GM23338 (cell line): Measurements from ENCODE around the gene STK24. TPM values are rescaled to one million over a fixed set of nuclear protein-coding genes. Genes with fewer than 3 reads are reported as not detected.
A peak's percentile ranks its signal among the peaks of the same experiment; 100 is the strongest.

ENCODE experiments used
- ATAC-seq: fragments of 200-7000 bp; cut with Tn5 transposase; 3 replicates; pipeline ENCODE4 v1.9.1; 2020
- DNase-seq: peaks from one replicate; pipeline ENCODE4 v3.0.0-alpha.2; 2015; ENCODE audit warnings: low spot score
- H2AFZ ChIP-seq: fragments of 200-600 bp; sonication (generic); 2 replicates; pipeline ENCODE4 v1.8.0; 2016; ENCODE audit warnings: antibody characterized with exemption, mild to moderate bottlenecking, moderate library complexity
- H3F3A ChIP-seq: fragments of 200-600 bp; sonication (generic); replicated peaks from 2 replicates; pipeline ENCODE4 v1.8.0; 2017; ENCODE audit warnings: antibody characterized with exemption, mixed run types, low read depth
- H3K27ac ChIP-seq: fragments of 200-600 bp; sonication (generic); 2 replicates; pipeline ENCODE4 v1.6.1; 2016; ENCODE audit warnings: low read depth
- H3K27me3 ChIP-seq: fragments of 200-600 bp; sonication (generic); 2 replicates; pipeline ENCODE4 v1.8.0; 2016; ENCODE audit warnings: mild to moderate bottlenecking, mixed run types, moderate library complexity; ENCODE audit not compliant: insufficient read depth
- H3K36me3 ChIP-seq: fragments of 200-600 bp; sonication (generic); 2 replicates; pipeline ENCODE4 v1.8.0; 2016; ENCODE audit warnings: mild to moderate bottlenecking; ENCODE audit not compliant: insufficient read depth
- H3K4me1 ChIP-seq: fragments of 200-600 bp; sonication (generic); 2 replicates; pipeline ENCODE4 v1.8.0; 2016; ENCODE audit warnings: mild to moderate bottlenecking, moderate library complexity; ENCODE audit not compliant: insufficient read depth
- H3K4me2 ChIP-seq: fragments of 200-600 bp; sonication (generic); 2 replicates; pipeline ENCODE4 v1.7.1; 2017; ENCODE audit warnings: mixed run types
- H3K4me3 ChIP-seq: fragments of 200-600 bp; sonication (generic); 2 replicates; pipeline ENCODE4 v1.6.1; 2016; ENCODE audit warnings: mixed run types
- H3K79me2 ChIP-seq: fragments of 200-600 bp; sonication (generic); replicated peaks from 2 replicates; pipeline ENCODE4 v1.8.0; 2017; ENCODE audit warnings: mild to moderate bottlenecking; ENCODE audit not compliant: insufficient read depth
- H3K9me2 ChIP-seq: fragments of 200-600 bp; sonication (generic); 2 replicates; pipeline ENCODE4 v1.8.0; 2017; ENCODE audit not compliant: insufficient read depth
- H4K20me1 ChIP-seq: fragments of 200-600 bp; sonication (generic); replicated peaks from 2 replicates; pipeline ENCODE4 v1.8.0; 2017; ENCODE audit warnings: mild to moderate bottlenecking; ENCODE audit not compliant: insufficient read depth
- H3K27ac Mint-ChIP-seq: 2 replicates; pipeline ENCODE4 v1.8.0; 2020; ENCODE audit warnings: inconsistent platforms, mild to moderate bottlenecking, moderate library complexity, mixed read lengths
- H3K27me3 Mint-ChIP-seq: 3 replicates; pipeline ENCODE4 v1.8.0; 2022; ENCODE audit warnings: low read depth, mild to moderate bottlenecking, moderate library complexity, mixed read lengths, inconsistent platforms; ENCODE audit not compliant: insufficient read depth, poor library complexity
- H3K36me3 Mint-ChIP-seq: 3 replicates; pipeline ENCODE4 v1.8.0; 2021; ENCODE audit warnings: low read depth, mild to moderate bottlenecking, inconsistent platforms, moderate library complexity, mixed read lengths
- H3K4me1 Mint-ChIP-seq: 3 replicates; pipeline ENCODE4 v1.8.0; 2020; ENCODE audit warnings: mild to moderate bottlenecking, inconsistent platforms, mixed read lengths
- H3K4me3 Mint-ChIP-seq: 3 replicates; pipeline ENCODE4 v1.8.0; 2021; ENCODE audit warnings: moderate library complexity, mild to moderate bottlenecking, inconsistent platforms, mixed read lengths
- H3K9me3 Mint-ChIP-seq: 3 replicates; pipeline ENCODE4 v1.8.0; 2020; ENCODE audit warnings: moderate library complexity, mild to moderate bottlenecking, inconsistent platforms, mixed read lengths
- CREB1 ChIP-seq: fragments of 250-450 bp; sonication (Bioruptor Pico); IDR thresholded peaks from 2 replicates; pipeline ENCODE4 v1.5.0; 2020; ENCODE audit warnings: low read depth, mild to moderate bottlenecking, moderate library complexity
- ETS1 ChIP-seq: IDR thresholded peaks from 2 replicates; pipeline ENCODE4 v1.6.1; 2016; ENCODE audit warnings: antibody characterized with exemption
- EZH2 ChIP-seq: fragments of 200-600 bp; sonication (generic); IDR thresholded peaks from one replicate; pipeline ENCODE4 v1.8.0; 2017; ENCODE audit warnings: antibody characterized with exemption, mild to moderate bottlenecking, low read depth; ENCODE audit not compliant: unreplicated experiment
- EZH2phosphoT487 ChIP-seq: fragments of 200-600 bp; sonication (generic); IDR thresholded peaks from one replicate; pipeline ENCODE4 v1.8.1; 2018; ENCODE audit warnings: antibody characterized with exemption; ENCODE audit not compliant: unreplicated experiment
- NANOG ChIP-seq: IDR thresholded peaks from 2 replicates; pipeline ENCODE4 v1.6.1; 2016; ENCODE audit warnings: antibody characterized with exemption, borderline replicate concordance
- POLR2AphosphoS5 ChIP-seq: IDR thresholded peaks from 2 replicates; pipeline ENCODE4 v1.6.1; 2016; ENCODE audit warnings: antibody characterized with exemption, low read depth
- REST ChIP-seq: IDR thresholded peaks from one replicate; pipeline ENCODE4 v1.6.1; 2018; ENCODE audit warnings: antibody characterized with exemption; ENCODE audit not compliant: unreplicated experiment
- STAT1 ChIP-seq: IDR thresholded peaks from one replicate; pipeline ENCODE4 v1.6.1; 2016; ENCODE audit warnings: antibody characterized with exemption; ENCODE audit not compliant: unreplicated experiment
- ZNF462 ChIP-seq: fragments of 250-450 bp; sonication (Bioruptor Pico); IDR thresholded peaks from 2 replicates; pipeline ENCODE4 v1.5.0; 2020; ENCODE audit warnings: mild to moderate bottlenecking, moderate library complexity
- polyA plus RNA-seq: library from polyadenylated mRNA; unstranded; fragments of >200 nt; fragmentation: Nextera tagmentation; extraction: Ambion mirVana; gene quantifications from 2 replicates; pipeline ENCODE4 v1.2.1, GENCODE V29; 2016
- total RNA-seq: library from RNA; depleted of rRNA; stranded (reverse); fragments of >200 nt; shearing (Covaris generic); gene quantifications from 2 replicates; pipeline ENCODE4 v1.2.3, GENCODE V29; 2014

The STK24 gene
- total and polyA plus RNA-seq, 2 experiments from 2014 or later: 56.5 to 144 TPM

GRCh38 chr13:98444381-98444780 lies 132.5 kb downstream of the STK24 start:
- Mint-ChIP-seq H3K4me1 (peaks cover 16% of the 10 kb centered on the region), H3K27ac (peak overlapping the region; percentile 17; the same call in 1 of the 2 replicates), H3K27me3 (peaks cover 30% of the 10 kb centered on the region), H3K9me3 (no peaks in the 10 kb centered on the region; the same call in 2 of the 3 replicates), H3K4me3 (no peak overlapping the region), H3K36me3 (peaks cover 37% of the 10 kb centered on the region)
- no peak for ATAC-seq
- H3K79me2 ChIP-seq: 0 out of 2 replicates have a peak, but pooled peaks cover 1% of the 10 kb centered on the region
- no peaks in the 10 kb centered on the region for H4K20me1 ChIP-seq
- H2AFZ ChIP-seq: no peak overlapping the region
- no peak overlapping the region for H3K4me3 ChIP-seq
- no peak for DNase-seq
- H3F3A ChIP-seq: peaks cover 6% of the 10 kb centered on the region; the same call in 1 of the 2 replicates
- peaks cover 10% of the 10 kb centered on the region; the same call in 1 of the 2 replicates for H3K36me3 ChIP-seq
- TF ChIP-seq NANOG: no peak
- TF ChIP-seq POLR2AphosphoS5: 0 out of 2 replicates have a peak, but pooled peaks have one; percentile 28
- no peaks in the 10 kb centered on the region for H3K27me3 ChIP-seq
- peaks cover 5% of the 10 kb centered on the region for H3K4me1 ChIP-seq
- H3K27ac ChIP-seq: no peak overlapping the region
- H3K9me2 ChIP-seq: no peaks in the 10 kb centered on the region
- H3K4me2 ChIP-seq: no peak overlapping the region

- Mint-ChIP-seq H3K4me3 (no peak overlapping the region), H3K27me3 (peaks cover 30% of the 10 kb centered on the region), H3K9me3 (no peaks in the 10 kb centered on the region; the same call in 2 of the 3 replicates), H3K4me1 (peaks cover 13% of the 10 kb centered on the region), H3K36me3 (peaks cover 32% of the 10 kb centered on the region), H3K27ac (peak overlapping the region; percentile 17; the same call in 1 of the 2 replicates)
- Histone ChIP-seq H3K27ac (no peak overlapping the region), H3K4me3 (no peak overlapping the region), H2AFZ (no peak overlapping the region), H3F3A (peaks cover 1% of the 10 kb centered on the region; the same call in 1 of the 2 replicates), H3K4me2 (no peak overlapping the region), H4K20me1 (no peaks in the 10 kb centered on the region), H3K4me1 (peaks cover 5% of the 10 kb centered on the region), H3K27me3 (no peaks in the 10 kb centered on the region), H3K36me3 (peaks cover 4% of the 10 kb centered on the region; the same call in 1 of the 2 replicates), H3K79me2 (no peaks in the 10 kb centered on the region), H3K9me2 (no peaks in the 10 kb centered on the region)
- ATAC-seq (no peak), DNase-seq (no peak)
- no peak for TF ChIP-seq ETS1
- no peak for TF ChIP-seq NANOG
- no peak for TF ChIP-seq STAT1
- no peak for TF ChIP-seq CREB1 (CRISPR knock-in tag)
- TF ChIP-seq EZH2phosphoT487: no peak
- TF ChIP-seq ZNF462: no peak
- TF ChIP-seq REST: no peak
- TF ChIP-seq EZH2: no peak
Measured at GRCh38 chr13:98443800-98444325, 133.0 kb downstream of the STK24 start.
